ENCODE measurements around the gene STAC.
"Not testable (repeated sequence)": the region's sequence is repeated elsewhere in the genome, so short reads cannot be mapped to it uniquely, and the experiment has no call there.

Gene STAC

GRCh38 chr3:36524560-36524959 lies 144.3 kb downstream of the STAC start:
- no peak for DNase-seq

- DNase-seq, result no peak
Measured at GRCh38 chr3:36525115-36525801, 145.0 kb downstream of the STAC start.

DNA sequence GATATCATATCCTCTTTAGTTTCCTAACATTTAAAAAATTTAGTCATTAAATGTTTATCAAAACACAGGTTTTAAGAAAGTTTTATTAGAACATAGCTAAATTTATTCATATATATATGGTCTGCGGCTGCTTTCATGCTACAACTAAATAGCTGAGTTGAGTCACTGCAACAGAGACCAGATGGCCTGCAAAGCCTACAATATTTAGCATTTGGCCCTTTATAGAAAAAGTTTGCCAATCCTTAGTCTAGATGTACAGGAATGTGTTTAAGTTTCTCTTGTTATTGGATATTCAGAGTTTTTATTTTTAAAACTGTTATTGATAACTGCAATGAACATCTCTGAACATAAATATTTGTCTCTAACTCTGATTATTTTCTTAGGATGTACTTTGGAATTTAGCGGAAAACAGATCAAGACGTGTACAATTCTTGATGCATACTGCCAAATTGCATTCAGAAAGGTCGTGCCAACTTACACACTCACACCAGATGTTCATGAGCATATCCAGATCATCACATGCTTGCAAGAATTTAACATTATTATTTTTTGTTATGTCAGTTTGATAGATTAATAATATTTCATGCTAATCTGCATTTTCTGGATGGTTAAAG lies 157.9 kb downstream of the STAC start:
- DNase-seq, result no peak

- no peak for DNase-seq
Measured at GRCh38 chr3:36540888-36541518, 160.7 kb downstream of the STAC start.

GRCh38 chr3:36542186-36542585 lies 161.9 kb downstream of the STAC start:
- DNase-seq, result no peak

DNA sequence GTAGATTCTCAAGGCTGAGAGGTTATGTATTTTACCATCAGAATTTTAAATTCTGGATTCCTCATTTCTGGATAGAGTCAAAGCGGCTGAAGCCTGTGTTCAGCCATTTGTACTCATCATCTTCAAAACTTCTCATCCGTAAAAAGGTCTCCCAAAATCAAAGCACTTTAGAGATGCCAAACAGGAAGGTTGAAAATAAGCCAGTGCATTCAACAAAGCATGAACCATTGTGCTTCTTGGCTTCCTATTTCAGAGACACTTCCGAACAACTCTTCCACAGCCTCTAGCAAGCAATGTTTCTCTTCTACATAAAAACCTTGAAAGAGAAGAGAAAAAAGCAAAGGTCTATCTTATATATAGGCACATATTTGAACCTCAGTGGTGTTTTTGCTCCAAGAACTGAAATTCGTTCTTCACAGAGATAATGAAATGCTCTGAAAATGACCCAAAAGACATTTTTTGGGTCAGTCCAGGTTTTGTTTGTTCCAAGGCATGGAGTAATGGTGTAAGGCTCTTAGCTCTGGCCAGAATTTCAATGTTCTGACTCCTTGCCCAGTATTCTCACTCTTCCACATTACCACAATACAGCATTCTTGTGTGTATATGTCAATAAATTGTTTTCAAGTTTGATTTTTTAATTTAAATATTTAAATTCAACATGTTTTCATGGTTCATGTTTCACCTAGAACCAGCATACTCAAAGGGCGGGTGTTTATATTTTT lies 163.1 kb downstream of the STAC start:
- DNase-seq, result no peak

GRCh38 chr3:36546226-36546625 lies 165.9 kb downstream of the STAC start:
- no peak for DNase-seq

GRCh38 chr3:36548712-36549111 lies 168.4 kb downstream of the STAC start:
- no peak for DNase-seq

DNA sequence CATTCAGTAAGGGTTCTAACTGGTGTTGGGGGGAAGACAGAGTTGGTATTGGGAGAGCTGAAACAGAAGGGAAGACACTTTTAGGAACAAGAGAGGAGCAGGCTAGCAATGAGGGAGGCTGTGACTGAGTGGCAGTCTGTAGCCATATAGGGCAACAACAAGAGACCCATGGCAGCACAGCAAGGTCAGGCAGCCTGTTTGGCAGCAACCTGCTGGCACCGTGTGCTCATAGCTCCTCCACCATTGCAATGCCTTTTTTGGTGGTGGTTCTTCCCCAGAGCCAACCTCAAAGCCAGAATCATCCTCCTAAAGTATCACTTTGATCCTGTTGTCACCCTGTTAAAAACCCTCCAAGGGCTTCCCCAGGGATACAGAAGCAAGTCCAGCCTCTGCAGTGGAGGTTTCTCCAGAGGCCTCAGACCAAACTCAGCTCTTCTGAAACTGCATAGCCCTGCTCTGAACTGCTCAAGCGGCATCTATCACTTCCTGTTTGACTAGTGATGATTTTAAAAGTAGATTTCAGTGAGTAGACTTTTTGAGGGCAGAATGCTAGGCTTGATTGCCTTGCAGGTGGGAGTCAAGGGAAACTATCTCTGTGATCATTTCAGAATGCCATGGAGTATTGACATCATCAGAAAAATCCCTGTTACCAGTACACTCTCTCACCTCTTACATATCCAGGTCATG lies 176.9 kb downstream of the STAC start:
- no peak for DNase-seq

- DNase-seq, result no peak
Measured at GRCh38 chr3:36557708-36558421, 177.6 kb downstream of the STAC start.

GRCh38 chr3:36558961-36559360 lies 178.7 kb downstream of the STAC start:
- no peak for DNase-seq

- DNase-seq, result no peak
Measured at GRCh38 chr3:36560685-36561084, 180.4 kb downstream of the STAC start.

DNA sequence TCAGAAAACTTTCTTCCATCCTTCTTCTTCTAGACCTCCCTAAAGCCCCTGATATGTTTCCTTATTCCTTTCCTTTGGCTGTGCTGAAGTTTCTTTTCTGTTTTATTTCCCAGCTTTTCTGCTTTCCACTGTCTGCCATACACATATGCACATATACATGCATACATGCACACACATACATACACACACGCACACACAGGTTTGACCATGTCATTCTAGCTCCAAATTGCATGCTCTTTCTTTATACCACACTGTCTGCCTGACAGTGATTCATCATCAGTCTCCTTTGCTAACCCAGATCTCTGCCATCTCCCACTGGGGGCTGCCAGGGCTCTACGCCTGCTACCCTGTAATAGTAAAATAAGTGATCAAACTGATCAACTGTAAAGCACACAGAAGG lies 181.3 kb downstream of the STAC start:
- DNase-seq, result no peak

DNA sequence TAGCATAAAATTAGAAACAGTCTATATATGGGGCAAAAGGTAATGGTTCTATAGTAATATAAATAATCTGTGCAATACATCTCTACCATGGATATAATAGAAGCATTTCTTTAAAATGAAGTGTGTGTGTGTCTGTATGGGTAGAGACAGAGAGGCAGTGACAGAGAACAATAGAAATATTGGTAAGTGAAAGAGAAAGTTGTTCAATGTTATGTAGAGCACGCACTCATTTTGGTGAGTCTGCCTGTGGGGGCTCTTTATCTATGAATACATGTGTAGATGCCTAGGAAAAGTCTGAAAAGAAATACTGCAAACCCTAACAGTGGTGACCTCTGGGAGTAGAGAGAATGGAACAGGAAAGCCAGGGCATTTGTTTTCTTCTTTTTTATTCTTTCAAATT lies 182.6 kb downstream of the STAC start:
- no peak for DNase-seq

GRCh38 chr3:36575241-36575640 lies 194.9 kb downstream of the STAC start:
- DNase-seq, result no peak

DNA sequence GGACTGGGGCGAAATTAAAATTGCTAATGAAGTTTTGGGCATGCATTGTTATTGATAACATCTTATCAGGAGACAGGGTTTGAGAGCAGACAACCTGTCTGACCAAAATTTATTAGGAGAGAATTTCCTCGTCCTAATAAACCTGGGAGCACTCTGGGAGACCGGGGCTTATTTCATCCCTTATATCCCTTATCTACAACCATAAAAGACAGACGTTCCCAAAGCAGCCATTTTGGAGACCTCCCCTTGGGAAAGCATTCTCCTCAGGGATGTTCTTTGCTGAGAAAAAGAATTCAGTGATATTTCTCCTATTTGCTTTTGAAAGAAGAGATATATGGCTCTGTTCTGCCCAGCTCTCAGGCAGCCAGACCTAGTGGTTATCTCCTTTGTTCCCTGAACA lies 198.1 kb downstream of the STAC start:
- DNase-seq, result not testable (repeated sequence)

GRCh38 chr3:36579746-36580145 lies 199.4 kb downstream of the STAC start:
- no peak for DNase-seq

DNA sequence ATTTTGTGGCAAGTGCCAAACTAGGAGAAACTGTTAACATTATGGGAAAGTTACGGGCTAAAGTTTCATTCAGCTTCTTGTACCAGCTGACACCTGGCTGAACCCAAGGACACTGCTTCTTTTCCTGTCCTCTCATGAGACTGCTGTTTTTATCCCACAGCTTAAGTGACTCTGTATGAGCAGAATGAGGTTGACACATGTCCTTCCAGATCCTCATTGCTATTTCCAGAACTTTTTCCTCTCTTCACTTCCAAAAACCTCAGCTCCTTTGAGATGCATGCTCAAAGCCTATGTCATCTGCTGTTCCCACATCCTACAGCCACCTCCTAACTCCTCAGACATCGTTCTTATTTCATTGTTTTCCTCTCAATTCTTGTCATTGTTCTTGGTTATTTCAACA lies 200.4 kb downstream of the STAC start:
- no peak for DNase-seq

DNA sequence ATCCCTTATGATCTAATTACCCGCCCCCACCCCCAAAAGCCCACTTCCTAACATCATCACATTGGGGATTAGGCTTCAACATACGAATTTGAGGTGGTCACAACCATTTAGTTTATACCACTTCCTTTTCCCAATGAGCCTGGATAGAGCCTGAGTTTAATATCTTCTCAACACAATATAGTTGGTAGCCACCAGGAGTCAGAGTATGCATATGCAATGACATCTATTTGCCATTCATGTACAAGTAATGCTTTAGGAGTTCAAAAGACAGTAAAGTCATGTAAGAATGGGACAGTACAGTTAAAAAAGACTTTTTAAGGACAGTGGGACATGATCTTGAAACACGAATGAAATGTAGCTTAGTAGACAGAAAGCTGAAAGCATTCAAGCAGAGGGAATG lies 211.7 kb downstream of the STAC start:
- no peak for DNase-seq

GRCh38 chr3:36595511-36595910 lies 215.2 kb downstream of the STAC start:
- no peak for DNase-seq

- DNase-seq, result no peak
Measured at GRCh38 chr3:36596419-36596818, 216.1 kb downstream of the STAC start.

- no peak for DNase-seq
Measured at GRCh38 chr3:36597422-36597821, 217.1 kb downstream of the STAC start.

Measured in effector CD4-positive, alpha-beta T cell (primary cell).